WTC11 (cell line): ENCODE results near the gene RARS2. TPM values are rescaled to one million over a fixed set of nuclear protein-coding genes. Genes with fewer than 3 reads are reported as not detected.
A peak's percentile ranks its signal among the peaks of the same experiment; 100 is the strongest.

Experiments used
- ATAC-seq: fragments of 200-7000 bp; cut with Tn5 transposase; 2 replicates; pipeline ENCODE4 v1.10.0; 2021; ENCODE audit warnings: mild to moderate bottlenecking, moderate library complexity
- CTCF ChIA-PET: fragments of 300-600 bp; sonication (Branson Sonifier 250); formaldehyde crosslinking; loops from one replicate; lab custom pipeline; 2021; ENCODE audit warnings: antibody characterized with exemption; lab: Charles Lee
- POLR2A ChIA-PET: fragments of 350-600 bp; sonication (Branson Sonifier 250); formaldehyde crosslinking; loops from one replicate; lab custom pipeline; 2021; ENCODE audit warnings: antibody characterized with exemption; lab: Charles Lee
- DNase-seq: peaks from one replicate; pipeline ENCODE4 v3.0.0; 2021; ENCODE audit warnings: low spot score
- H3K27ac Mint-ChIP-seq: 2 replicates; pipeline ENCODE4 v1.8.0; 2021; ENCODE audit warnings: mixed read lengths
- H3K27me3 Mint-ChIP-seq: 2 replicates; pipeline ENCODE4 v1.8.0; 2021; ENCODE audit warnings: low read depth, mild to moderate bottlenecking, moderate library complexity, mixed read lengths
- H3K36me3 Mint-ChIP-seq: 2 replicates; pipeline ENCODE4 v1.8.0; 2021; ENCODE audit warnings: mixed read lengths
- H3K4me1 Mint-ChIP-seq: 2 replicates; pipeline ENCODE4 v1.8.0; 2022; ENCODE audit warnings: mixed read lengths
- H3K4me3 Mint-ChIP-seq: 2 replicates; pipeline ENCODE4 v1.8.0; 2021; ENCODE audit warnings: mild to moderate bottlenecking, moderate library complexity, mixed read lengths
- H3K9me3 Mint-ChIP-seq: 2 replicates; pipeline ENCODE4 v1.8.0; 2021; ENCODE audit warnings: mixed read lengths
- ATF3 ChIP-seq: sonication (generic); formaldehyde crosslinking; conservative IDR thresholded peaks from 2 replicates; pipeline ENCODE4 v1.8.1; 2022; ENCODE audit warnings: mild to moderate bottlenecking, missing genetic modification reagents
- CREB1 ChIP-seq: sonication (generic); formaldehyde crosslinking; IDR thresholded peaks from 2 replicates; pipeline ENCODE4 v1.8.0; 2023; ENCODE audit warnings: mild to moderate bottlenecking, missing genetic modification reagents
- EMX1 ChIP-seq: fragments of 250-450 bp; sonication (Bioruptor Pico); IDR thresholded peaks from 2 replicates; pipeline ENCODE4 v1.8.0; 2021; ENCODE audit warnings: mild to moderate bottlenecking
- ETV6 ChIP-seq: sonication (generic); formaldehyde crosslinking; IDR thresholded peaks from 2 replicates; pipeline ENCODE4 v1.8.1; 2022; ENCODE audit warnings: mild to moderate bottlenecking, missing genetic modification reagents
- FOXJ3 ChIP-seq: sonication (generic); formaldehyde crosslinking; IDR thresholded peaks from 2 replicates; pipeline ENCODE4 v1.9.0; 2021; ENCODE audit warnings: missing genetic modification reagents, mild to moderate bottlenecking, borderline replicate concordance
- HMGA2 ChIP-seq: fragments of 250-450 bp; sonication (Bioruptor Pico); IDR thresholded peaks from 2 replicates; pipeline ENCODE4 v1.4.0; 2021; ENCODE audit warnings: mild to moderate bottlenecking, moderate library complexity
- IRF1 ChIP-seq: sonication (generic); formaldehyde crosslinking; IDR thresholded peaks from 2 replicates; pipeline ENCODE4 v1.8.0; 2023; ENCODE audit warnings: missing genetic modification reagents
- IRF2 ChIP-seq: sonication (generic); formaldehyde crosslinking; IDR thresholded peaks from 2 replicates; pipeline ENCODE4 v1.8.0; 2022; ENCODE audit warnings: low read depth, missing genetic modification reagents, borderline replicate concordance
- MXD4 ChIP-seq: fragments of 250-450 bp; sonication (Bioruptor Pico); IDR thresholded peaks from 2 replicates; pipeline ENCODE4 v1.8.0; 2021; ENCODE audit warnings: mild to moderate bottlenecking, moderate library complexity, borderline replicate concordance
- NR2C2 ChIP-seq: sonication (generic); formaldehyde crosslinking; IDR thresholded peaks from 2 replicates; pipeline ENCODE4 v1.8.0; 2022; ENCODE audit warnings: mild to moderate bottlenecking, missing genetic modification reagents
- SMAD3 ChIP-seq: sonication (generic); formaldehyde crosslinking; IDR thresholded peaks from 2 replicates; pipeline ENCODE4 v1.8.0; 2022; ENCODE audit warnings: missing genetic modification reagents, mild to moderate bottlenecking, borderline replicate concordance
- SOX15 ChIP-seq: fragments of 250-450 bp; sonication (Bioruptor Pico); IDR thresholded peaks from 2 replicates; pipeline ENCODE4 v1.9.0; 2021; ENCODE audit warnings: mild to moderate bottlenecking
- SP1 ChIP-seq: sonication (generic); formaldehyde crosslinking; conservative IDR thresholded peaks from 2 replicates; pipeline ENCODE4 v1.8.1; 2022; ENCODE audit warnings: missing genetic modification reagents
- ZNF121 ChIP-seq: sonication (generic); formaldehyde crosslinking; IDR thresholded peaks from 2 replicates; pipeline ENCODE4 v1.8.0; 2023; ENCODE audit warnings: missing genetic modification reagents
- ZNF281 ChIP-seq: sonication (generic); formaldehyde crosslinking; IDR thresholded peaks from 2 replicates; pipeline ENCODE4 v1.8.0; 2023; ENCODE audit warnings: mild to moderate bottlenecking, missing genetic modification reagents
- ZNF423 ChIP-seq: fragments of 250-450 bp; sonication (Bioruptor Pico); IDR thresholded peaks from 2 replicates; pipeline ENCODE4 v2.1.2; 2022; ENCODE audit warnings: mild to moderate bottlenecking, moderate library complexity
- ZNF671 ChIP-seq: fragments of 250-450 bp; sonication (Bioruptor Pico); IDR thresholded peaks from 2 replicates; pipeline ENCODE4 v1.8.0; 2021; ENCODE audit warnings: mild to moderate bottlenecking
- total RNA-seq: library from RNA; stranded (reverse); gene quantifications from 3 replicates; pipeline ENCODE4 v1.2.3, GENCODE V29; 2021
- TF ChIP-seq, protein P1 (sequence below): sonication (generic); formaldehyde crosslinking; IDR thresholded peaks from 2 replicates; pipeline ENCODE4 v1.8.1; 2023; ENCODE audit warnings: mild to moderate bottlenecking, missing genetic modification reagents, moderate library complexity
- TF ChIP-seq, protein P2 (sequence below): sonication (generic); formaldehyde crosslinking; IDR thresholded peaks from 2 replicates; pipeline ENCODE4 v1.8.1; 2023; ENCODE audit warnings: mild to moderate bottlenecking, missing genetic modification reagents, moderate library complexity

Gene RARS2
- total RNA-seq, 1 experiment from 2014 or later, result 32.9 TPM

- no peak overlapping the region for H3K4me3 Mint-ChIP-seq
- DNase-seq, result no peak
- ATAC-seq, result no peak
- POLR2A ChIA-PET, result no interaction called here
- no peaks in the 10 kb centered on the region for H3K27me3 Mint-ChIP-seq
- H3K4me1 Mint-ChIP-seq, result peaks cover 46% of the 10 kb centered on the region
- H3K9me3 Mint-ChIP-seq, result no peaks in the 10 kb centered on the region
- TF ChIP-seq, protein P1, sequence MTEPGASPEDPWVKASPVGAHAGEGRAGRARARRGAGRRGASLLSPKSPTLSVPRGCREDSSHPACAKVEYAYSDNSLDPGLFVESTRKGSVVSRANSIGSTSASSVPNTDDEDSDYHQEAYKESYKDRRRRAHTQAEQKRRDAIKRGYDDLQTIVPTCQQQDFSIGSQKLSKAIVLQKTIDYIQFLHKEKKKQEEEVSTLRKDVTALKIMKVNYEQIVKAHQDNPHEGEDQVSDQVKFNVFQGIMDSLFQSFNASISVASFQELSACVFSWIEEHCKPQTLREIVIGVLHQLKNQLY, result no peak
- TF ChIP-seq ATF3 (CRISPR knock-in tag) (no peak), SOX15 (CRISPR knock-in tag) (no peak), MXD4 (CRISPR knock-in tag) (no peak), ZNF423 (no peak), HMGA2 (no peak)
- TF ChIP-seq, protein P2, sequence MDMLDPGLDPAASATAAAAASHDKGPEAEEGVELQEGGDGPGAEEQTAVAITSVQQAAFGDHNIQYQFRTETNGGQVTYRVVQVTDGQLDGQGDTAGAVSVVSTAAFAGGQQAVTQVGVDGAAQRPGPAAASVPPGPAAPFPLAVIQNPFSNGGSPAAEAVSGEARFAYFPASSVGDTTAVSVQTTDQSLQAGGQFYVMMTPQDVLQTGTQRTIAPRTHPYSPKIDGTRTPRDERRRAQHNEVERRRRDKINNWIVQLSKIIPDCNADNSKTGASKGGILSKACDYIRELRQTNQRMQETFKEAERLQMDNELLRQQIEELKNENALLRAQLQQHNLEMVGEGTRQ, result no peak
- TF ChIP-seq, all 79 proteins: peak for 0
- CTCF ChIA-PET, result no interaction called here
- Mint-ChIP-seq H3K36me3 (peaks cover 4% of the 10 kb centered on the region), H3K27ac (peak overlapping the region; percentile 8)
These were observed 15.5 kb downstream of the RARS2 start for GRCh38 chr6:87574237-87574804.

- ChIA-PET POLR2A (no interaction called here), CTCF (no interaction called here)
- DNase-seq (no peak), ATAC-seq (no peak)
- Mint-ChIP-seq H3K4me3 (no peak overlapping the region), H3K4me1 (peaks cover 39% of the 10 kb centered on the region), H3K27ac (0 out of 2 replicates have a peak overlapping the region, but pooled peaks have one; percentile 50), H3K36me3 (peaks cover 3% of the 10 kb centered on the region), H3K27me3 (no peaks in the 10 kb centered on the region), H3K9me3 (no peaks in the 10 kb centered on the region)
- no peak for TF ChIP-seq ETV6 (CRISPR knock-in tag)
- TF ChIP-seq SP1, result no peak
- no peak for TF ChIP-seq SMAD3 (CRISPR knock-in tag)
- no peak for TF ChIP-seq MXD4 (CRISPR knock-in tag)
- no peak for TF ChIP-seq EMX1 (CRISPR knock-in tag)
- no peak for TF ChIP-seq ZNF121 (CRISPR knock-in tag)
- TF ChIP-seq IRF2, result no peak
- TF ChIP-seq ZNF281, result no peak
- TF ChIP-seq, all 79 proteins: peak for 0
These were observed 16.3 kb downstream of the RARS2 start for GRCh38 chr6:87573307-87574024.

GRCh38 chr6:87572883-87573282, 16.9 kb downstream of the RARS2 start:
- H3K27ac Mint-ChIP-seq, result peak overlapping the region; percentile 50
- CTCF ChIA-PET, result no interaction called here

More at GRCh38 chr6:87572883-87573282, 16.9 kb downstream of the RARS2 start:
- POLR2A ChIA-PET, result no interaction called here
- DNase-seq (no peak), ATAC-seq (no peak)
- Mint-ChIP-seq H3K9me3 (no peaks in the 10 kb centered on the region), H3K4me1 (peaks cover 36% of the 10 kb centered on the region), H3K36me3 (peaks cover 3% of the 10 kb centered on the region), H3K27me3 (no peaks in the 10 kb centered on the region), H3K4me3 (no peak overlapping the region)
- TF ChIP-seq FOXJ3 (CRISPR knock-in tag) (no peak), NR2C2 (CRISPR knock-in tag) (no peak), EMX1 (CRISPR knock-in tag) (no peak), CREB1 (no peak), IRF1 (no peak), ZNF671 (CRISPR knock-in tag) (no peak)
